Stimulated activated CD8-positive, alpha-beta memory T cell treated with anti-CD3 and anti-CD28 coated beads, Interleukin-15, amount 100 ng/mL, for 1 hour (primary cell): ENCODE results near the gene YBX3.

Source experiments
- DNase-seq: peaks from one replicate; pipeline ENCODE4 v3.0.0-alpha.2; 2020; ENCODE audit warnings: low read depth

YBX3 gene

GRCh38 chr12:10669533-10669932 is 53.6 kb downstream of the YBX3 start:
- DNase-seq, result no peak

GRCh38 chr12:10668526-10668925 is 54.6 kb downstream of the YBX3 start:
- DNase-seq, result no peak

GRCh38 chr12:10667581-10667980 is 55.5 kb downstream of the YBX3 start:
- no peak for DNase-seq

- DNase-seq, result no peak
Measured at GRCh38 chr12:10664499-10664898, 58.6 kb downstream of the YBX3 start.

- no peak for DNase-seq
Measured at GRCh38 chr12:10663869-10664268, 59.3 kb downstream of the YBX3 start.

- DNase-seq, result no peak
Measured at GRCh38 chr12:10661338-10661737, 61.8 kb downstream of the YBX3 start.

GRCh38 chr12:10654003-10654402 is 69.1 kb downstream of the YBX3 start:
- DNase-seq, result no peak

- DNase-seq, result no peak
Measured at GRCh38 chr12:10652192-10652591, 70.9 kb downstream of the YBX3 start.
